GM21723 (cell line): ENCODE measurements around the gene SNCB.

Source experiments
- ATAC-seq: cut with Tn5 transposase; IDR thresholded peaks from one replicate; pipeline ENCODE4 v1.9.1; 2021; ENCODE audit warnings: mild to moderate bottlenecking, moderate library complexity; ENCODE audit not compliant: unreplicated experiment

The SNCB gene

DNA sequence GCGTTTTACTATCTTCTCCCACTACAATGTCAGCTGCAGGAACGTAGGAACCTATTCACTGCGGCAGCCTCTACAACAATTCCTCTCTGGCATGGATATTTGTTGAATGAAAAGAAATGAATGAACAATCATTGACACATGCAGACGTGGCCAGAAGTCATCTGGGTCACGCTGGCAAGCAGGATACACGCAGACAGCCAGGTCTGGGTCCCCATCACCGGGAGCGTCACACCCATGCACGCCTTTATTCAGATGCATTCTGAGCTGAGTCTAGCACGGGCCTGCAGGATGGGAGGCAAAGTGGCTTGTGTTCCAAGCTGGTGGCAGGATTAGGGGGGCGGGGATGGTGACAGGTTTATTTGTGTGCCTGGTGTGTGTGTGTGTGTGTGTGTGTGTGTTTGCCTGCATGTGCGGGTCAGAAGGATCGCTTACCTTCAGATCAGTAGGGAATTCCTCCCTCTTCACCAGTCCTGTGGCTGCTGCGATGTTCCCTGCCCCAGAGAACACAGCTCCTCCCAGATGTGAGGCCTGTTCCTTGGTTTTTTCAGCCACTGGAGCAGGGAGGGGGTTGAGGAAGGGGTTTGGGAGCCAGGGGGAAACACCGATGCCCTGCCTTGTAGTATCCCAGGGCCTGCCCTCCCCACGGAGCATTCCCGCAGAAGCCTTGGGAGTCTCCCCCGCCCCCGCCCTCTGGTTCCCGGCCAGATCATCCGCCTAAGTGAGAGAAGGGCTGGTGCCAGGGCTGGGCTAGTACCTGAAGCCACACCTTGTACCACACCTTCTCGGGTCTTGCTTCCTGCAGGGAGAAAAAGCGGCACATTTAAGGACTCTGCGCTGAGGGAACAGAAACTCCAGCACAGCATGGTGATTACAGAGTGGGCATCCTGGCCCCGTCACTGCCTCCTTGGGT lies 4.1 kb downstream of the SNCB start:
- ATAC-seq, result no peak

DNA sequence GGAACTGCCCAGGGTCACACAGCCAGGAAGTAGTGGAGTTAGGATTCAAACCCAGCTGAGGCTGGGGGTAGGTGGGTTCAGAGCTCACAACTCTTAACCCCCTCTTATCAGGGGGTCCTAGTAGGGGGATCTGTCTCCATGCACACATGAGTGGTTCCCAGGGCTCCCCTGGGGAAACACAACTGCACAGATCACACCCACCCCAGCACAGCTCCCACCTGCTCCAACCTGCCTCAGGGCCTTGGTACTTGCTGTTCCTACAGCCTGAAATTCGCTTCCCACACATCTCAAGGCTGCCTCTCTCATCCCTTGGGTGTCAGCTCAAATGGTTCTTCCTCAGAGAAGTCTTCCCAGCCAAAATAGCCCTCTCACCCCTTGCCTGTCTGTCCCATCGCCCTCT lies 4.8 kb downstream of the SNCB start:
- no peak for ATAC-seq

DNA sequence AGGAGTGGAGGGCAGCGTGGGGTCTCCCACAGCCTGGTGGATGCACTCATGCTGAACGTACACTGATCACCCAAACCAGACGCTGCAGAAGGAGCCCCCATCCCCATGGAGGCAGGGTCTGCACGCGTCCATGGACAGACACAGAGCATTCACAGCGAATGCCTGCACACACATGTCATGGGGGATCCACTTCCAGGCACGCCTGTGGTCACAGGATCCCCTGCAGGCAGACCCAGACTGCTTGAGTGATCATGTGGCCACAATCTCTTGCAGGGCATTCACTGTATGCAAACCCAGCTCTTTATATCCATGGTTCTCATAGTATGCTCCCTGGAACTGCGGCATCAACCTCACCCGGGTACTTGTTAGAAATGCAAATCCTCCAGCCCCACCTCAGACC lies 5.4 kb downstream of the SNCB start:
- no peak for ATAC-seq

GRCh38 chr5:176624142-176624541 lies 6.2 kb downstream of the SNCB start:
- no peak for ATAC-seq

DNA sequence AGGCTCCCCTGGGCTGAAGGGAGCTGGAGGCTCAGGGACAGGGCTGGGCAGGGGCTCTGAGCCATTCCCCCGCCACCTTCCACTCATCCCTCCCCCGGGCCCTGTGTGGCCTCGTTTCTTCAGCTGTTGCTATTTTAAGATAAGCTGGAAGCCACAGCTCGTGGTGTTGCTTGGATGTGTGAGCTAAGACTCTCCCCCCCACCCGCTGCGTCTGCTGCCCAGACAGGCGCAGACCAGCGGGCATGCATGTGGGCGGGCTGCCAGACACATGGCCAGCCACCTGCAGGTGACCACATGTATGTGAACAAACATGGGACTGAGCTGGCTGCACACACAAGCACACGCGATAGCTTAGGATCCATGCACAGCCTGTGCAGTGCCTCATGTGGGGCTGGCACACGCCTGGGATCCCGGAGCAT lies 8.7 kb downstream of the SNCB start:
- ATAC-seq, result no peak

DNA sequence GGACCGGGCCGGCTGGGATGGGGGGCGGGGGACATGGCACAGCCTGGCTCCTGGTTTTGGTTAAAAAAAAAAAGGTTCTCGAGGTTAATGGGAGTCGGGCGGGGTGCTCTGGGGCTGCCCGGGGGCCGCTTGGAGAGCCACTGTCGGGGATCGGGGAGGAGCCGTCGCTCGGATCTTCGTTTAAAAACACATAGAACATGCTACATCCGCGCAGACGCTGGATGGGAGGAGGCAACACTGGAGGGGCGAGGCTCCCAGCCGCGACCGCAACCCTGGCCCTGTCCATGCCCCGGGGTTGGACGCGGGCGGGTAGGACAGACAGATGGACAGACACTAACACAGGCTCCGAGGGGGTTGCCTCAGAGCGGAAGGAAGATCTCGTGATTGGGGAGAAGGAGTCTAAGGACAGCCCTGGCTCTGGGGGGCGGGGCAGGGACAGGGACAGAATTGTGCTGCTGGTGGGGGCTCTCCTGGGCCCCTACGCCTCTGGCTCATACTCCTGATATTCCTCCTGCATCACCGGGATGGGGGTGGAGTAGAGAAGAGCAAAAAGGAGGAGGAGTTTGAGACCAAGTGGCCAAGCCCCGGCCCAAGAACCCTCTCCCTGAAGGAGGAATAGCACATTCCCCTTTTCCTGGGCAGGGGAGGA lies 9.9 kb downstream of the SNCB start:
- ATAC-seq, result no peak

- no peak for ATAC-seq
These were observed 10.6 kb downstream of the SNCB start for GRCh38 chr5:176619569-176620332.

GRCh38 chr5:176619203-176619568 lies 11.1 kb downstream of the SNCB start:
- peak; percentile 90 for ATAC-seq

- ATAC-seq, result no peak
These were observed 11.6 kb downstream of the SNCB start for GRCh38 chr5:176618783-176619182.

DNA sequence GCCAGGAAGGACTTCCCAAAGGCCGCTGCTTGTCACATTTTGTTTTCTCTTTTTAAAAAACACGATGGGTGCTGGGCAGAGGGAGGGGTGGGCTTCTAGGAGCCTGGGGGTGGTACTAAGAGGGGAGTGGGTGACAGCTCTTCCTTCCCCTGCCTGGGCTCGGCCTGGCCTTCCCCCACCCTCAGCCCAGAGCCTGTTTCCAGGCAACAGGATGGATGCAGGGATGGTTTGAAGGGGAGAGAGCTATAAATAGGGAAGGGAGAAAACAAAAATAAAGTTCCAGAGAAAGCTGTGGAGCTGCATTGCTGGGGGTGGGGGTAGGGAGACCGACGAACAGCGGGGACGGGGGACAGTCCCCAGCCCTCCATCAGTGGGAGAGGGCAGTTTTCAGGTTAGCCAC lies 13.8 kb downstream of the SNCB start:
- ATAC-seq, result no peak

DNA sequence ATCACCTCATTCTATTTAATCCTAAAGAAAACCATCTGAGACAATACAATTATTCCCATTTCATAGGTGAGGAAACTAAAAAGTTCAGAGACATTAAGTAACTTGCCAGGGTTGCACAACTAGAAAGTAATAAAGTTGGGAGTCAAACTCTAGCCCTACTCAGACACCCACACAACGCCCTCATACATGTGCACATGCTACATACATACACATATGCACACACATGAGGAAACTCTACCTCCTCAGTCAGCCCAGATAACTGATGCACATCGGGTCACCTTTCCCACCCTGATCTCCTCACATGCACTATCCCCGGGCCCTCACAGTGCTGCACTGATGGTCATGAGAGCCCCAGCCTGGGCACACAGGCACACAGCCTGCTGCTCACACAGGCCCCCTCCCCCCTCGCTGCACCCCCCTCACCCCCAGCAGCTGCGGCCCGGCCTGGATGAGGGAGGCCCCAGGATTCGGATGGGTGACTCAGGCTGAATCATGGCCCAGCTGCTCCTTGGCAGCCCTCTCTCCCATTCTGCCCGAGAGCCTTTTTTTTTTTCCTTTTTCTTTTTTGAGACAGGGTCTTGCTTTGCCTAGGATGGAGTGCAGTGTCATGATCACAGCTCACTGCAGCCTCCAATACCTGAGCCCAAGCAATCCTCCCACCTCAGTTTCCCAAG lies 15.4 kb downstream of the SNCB start:
- ATAC-seq, result no peak

- ATAC-seq, result no peak
These were observed 17.5 kb downstream of the SNCB start for GRCh38 chr5:176612855-176613254.

GRCh38 chr5:176612008-176612407 lies 18.3 kb downstream of the SNCB start:
- ATAC-seq, result no peak

- ATAC-seq, result no peak
These were observed 18.9 kb downstream of the SNCB start for GRCh38 chr5:176611435-176611834.

DNA sequence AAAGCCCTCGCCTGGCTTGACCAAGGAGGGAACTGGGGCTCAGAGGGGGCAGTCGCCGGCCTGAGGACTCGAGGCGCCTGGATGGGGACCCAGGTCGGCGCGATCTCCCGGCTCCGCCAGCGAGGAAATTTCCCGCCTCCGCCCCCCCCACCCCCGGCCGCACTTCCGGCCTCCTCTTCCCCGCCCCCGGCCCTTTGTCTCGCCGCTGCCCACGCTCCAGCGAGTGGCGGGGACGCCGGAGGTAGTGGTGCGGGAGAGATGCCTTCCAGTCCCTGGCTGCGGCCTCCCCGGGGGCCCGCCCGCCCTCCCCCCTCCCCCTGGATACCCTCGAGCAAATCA lies 19.9 kb downstream of the SNCB start:
- ATAC-seq, result peak; percentile 11

GRCh38 chr5:176609724-176610434 lies 20.5 kb downstream of the SNCB start, which contains the start of gene GPRIN1:
GPRIN1 (minus strand) TSS chr5:176610156; CDS start chr5:176599834, 10,322 bp downstream.
- ATAC-seq, result peak; percentile 74

DNA sequence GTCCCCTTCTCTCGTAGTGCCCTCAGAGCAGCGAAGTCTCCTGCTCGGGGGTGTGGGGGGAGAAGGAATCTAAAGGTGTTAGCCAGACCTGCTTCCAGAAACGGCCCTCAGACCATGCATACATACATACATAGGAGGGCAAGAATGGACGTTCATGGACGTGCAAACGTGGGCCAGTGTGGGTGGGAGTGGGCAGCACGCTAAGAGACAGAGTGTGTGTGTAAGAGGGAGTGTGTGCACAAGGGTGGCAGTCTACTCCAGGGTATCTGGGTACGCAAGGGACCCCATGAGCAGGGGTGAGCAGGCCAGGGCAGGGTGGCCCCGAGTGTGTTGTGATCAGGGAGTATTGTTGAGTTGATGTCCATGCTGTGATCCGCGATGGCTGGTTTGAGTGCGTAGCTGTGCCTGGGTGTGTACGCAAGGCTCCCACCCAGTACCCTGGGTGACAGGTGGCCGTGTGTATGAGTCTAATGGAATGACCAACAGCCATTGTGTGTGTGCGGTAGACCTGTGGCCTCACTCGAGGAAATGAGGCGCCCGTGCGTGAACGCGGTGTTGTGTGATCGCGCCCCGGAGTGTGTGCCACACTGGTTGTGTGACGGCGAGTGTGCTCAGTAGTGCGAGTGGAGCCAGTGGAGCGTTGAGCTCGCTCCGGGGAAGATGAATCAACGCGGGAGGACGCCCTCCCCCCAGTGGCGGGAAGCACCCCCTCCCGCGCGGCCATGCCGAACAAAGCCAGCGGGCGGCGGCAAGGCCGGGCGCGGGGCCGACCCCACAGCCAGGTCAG lies 21.2 kb downstream of the SNCB start:
- peak; percentile 23 for ATAC-seq

DNA sequence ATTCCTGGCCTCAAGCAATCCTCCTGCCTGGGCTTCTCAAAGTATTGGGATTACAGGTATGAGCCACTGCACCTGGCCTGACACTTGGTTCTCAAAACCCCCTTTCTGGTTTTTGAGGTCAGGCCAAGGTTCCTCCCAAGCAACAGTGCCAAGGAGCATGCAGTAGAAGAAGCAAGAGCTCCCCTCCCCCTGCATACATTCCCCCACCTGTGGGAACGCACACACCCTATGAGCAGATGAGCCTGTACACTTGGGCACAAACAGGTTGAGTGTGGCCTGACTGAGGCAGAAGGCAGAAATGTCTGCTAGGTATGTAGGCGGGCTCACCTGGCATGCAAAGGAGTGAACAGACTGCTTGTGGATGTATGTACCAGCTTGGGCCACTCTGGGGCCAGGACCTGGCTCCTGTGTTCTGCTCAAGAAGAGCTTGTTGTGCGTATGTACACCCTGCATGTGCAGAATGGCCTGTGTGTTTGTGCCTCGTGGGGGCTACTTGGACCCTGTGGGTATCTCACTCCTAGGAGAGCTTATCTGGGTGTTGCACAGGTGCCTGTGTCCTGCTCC lies 22.1 kb downstream of the SNCB start:
- no peak for ATAC-seq

- ATAC-seq, result no peak
These were observed 23.5 kb downstream of the SNCB start for GRCh38 chr5:176606875-176607274.
